A549 (cell line): ENCODE results near the gene AFF3.

Source experiments
- EHF ChIP-seq: fragments of 250-450 bp; sonication (Bioruptor Pico); IDR thresholded peaks from 2 replicates; pipeline ENCODE4 v1.5.0; 2020; ENCODE audit warnings: mild to moderate bottlenecking
- HEYL ChIP-seq: fragments of 250-450 bp; sonication (Bioruptor Pico); IDR thresholded peaks from 2 replicates; pipeline ENCODE4 v1.8.0; 2021; ENCODE audit warnings: mild to moderate bottlenecking, moderate library complexity
- NR3C1 ChIP-seq: fragments of >200 bp; sonication (Bioruptor Twin); formaldehyde crosslinking; IDR thresholded peaks from 3 replicates; pipeline ENCODE4 v1.6.1; 2017
- PHF8 ChIP-seq: fragments of 200-600 bp; sonication (generic); IDR thresholded peaks from 2 replicates; pipeline ENCODE4 v1.6.1; 2016; ENCODE audit warnings: low read depth, mild to moderate bottlenecking, antibody characterized with exemption, moderate library complexity, borderline replicate concordance
- POLR2A ChIP-seq: IDR thresholded peaks from 2 replicates; pipeline ENCODE4 v1.6.1; 2012; ENCODE audit warnings: mild to moderate bottlenecking, low read length
- RCOR1 ChIP-seq: fragments of 150-350 bp; IDR thresholded peaks from 2 replicates; pipeline ENCODE4 v1.6.1; 2014; ENCODE audit warnings: antibody characterized with exemption, low read length, low read depth
- SREBF2 ChIP-seq: fragments of 450-650 bp; IDR thresholded peaks from 2 replicates; pipeline ENCODE4 v1.6.1; 2014; ENCODE audit warnings: mild to moderate bottlenecking, moderate library complexity
- TP53 ChIP-seq: fragments of 250-450 bp; sonication (Bioruptor Pico); IDR thresholded peaks from 2 replicates; pipeline ENCODE4 v1.5.0; 2021; ENCODE audit warnings: mild to moderate bottlenecking, moderate library complexity
- ZFP36 ChIP-seq: fragments of 450-650 bp; IDR thresholded peaks from 2 replicates; pipeline ENCODE4 v1.6.1; 2014; ENCODE audit warnings: borderline replicate concordance; ENCODE audit not compliant: partially characterized antibody
- ZNF302 ChIP-seq: fragments of 250-450 bp; sonication (Bioruptor Pico); IDR thresholded peaks from 2 replicates; pipeline ENCODE4 v1.9.0; 2021; ENCODE audit warnings: inconsistent platforms, mild to moderate bottlenecking, moderate library complexity
- TF ChIP-seq, protein P1 (sequence below): IDR thresholded peaks from 2 replicates; pipeline ENCODE4 v1.6.1; 2012
- TF ChIP-seq, protein P2 (sequence below): fragments of >200 bp; sonication (Bioruptor Twin); formaldehyde crosslinking; IDR thresholded peaks from 3 replicates; pipeline ENCODE4 v1.5.1; 2016
- TF ChIP-seq, protein P3 (sequence below): fragments of 150-350 bp; IDR thresholded peaks from 2 replicates; pipeline ENCODE4 v1.6.1; 2014; ENCODE audit warnings: low read depth, mild to moderate bottlenecking, low read length
- TF ChIP-seq, protein P4 (sequence below): fragments of 450-650 bp; IDR thresholded peaks from 2 replicates; pipeline ENCODE4 v1.6.1; 2014; ENCODE audit warnings: antibody characterized with exemption

DNA sequence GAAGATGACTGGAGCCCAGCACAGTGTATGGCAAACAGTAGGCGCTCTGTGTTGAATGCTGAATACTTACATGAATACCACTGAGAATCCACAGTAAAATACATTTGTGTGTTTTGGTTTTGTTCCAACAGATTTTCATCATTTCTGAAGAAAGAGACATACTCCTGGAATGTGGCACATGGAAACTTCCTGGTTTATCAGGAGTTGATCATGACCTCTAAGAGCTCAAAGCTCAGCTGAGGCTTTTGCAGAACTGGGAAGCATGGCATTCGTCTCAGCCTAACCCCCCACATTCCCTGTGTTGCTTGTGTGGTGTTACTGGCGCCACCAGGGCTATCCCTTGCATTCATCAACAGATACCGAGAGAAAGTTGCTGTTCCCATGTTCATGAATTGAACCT is 335.6 kb downstream of the AFF3 start:
- TF ChIP-seq POLR2A, result no peak
- no peak for TF ChIP-seq ZNF302 (CRISPR knock-in tag)
- TF ChIP-seq, protein P1, sequence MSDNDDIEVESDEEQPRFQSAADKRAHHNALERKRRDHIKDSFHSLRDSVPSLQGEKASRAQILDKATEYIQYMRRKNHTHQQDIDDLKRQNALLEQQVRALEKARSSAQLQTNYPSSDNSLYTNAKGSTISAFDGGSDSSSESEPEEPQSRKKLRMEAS, result no peak
- TF ChIP-seq, protein P2, sequence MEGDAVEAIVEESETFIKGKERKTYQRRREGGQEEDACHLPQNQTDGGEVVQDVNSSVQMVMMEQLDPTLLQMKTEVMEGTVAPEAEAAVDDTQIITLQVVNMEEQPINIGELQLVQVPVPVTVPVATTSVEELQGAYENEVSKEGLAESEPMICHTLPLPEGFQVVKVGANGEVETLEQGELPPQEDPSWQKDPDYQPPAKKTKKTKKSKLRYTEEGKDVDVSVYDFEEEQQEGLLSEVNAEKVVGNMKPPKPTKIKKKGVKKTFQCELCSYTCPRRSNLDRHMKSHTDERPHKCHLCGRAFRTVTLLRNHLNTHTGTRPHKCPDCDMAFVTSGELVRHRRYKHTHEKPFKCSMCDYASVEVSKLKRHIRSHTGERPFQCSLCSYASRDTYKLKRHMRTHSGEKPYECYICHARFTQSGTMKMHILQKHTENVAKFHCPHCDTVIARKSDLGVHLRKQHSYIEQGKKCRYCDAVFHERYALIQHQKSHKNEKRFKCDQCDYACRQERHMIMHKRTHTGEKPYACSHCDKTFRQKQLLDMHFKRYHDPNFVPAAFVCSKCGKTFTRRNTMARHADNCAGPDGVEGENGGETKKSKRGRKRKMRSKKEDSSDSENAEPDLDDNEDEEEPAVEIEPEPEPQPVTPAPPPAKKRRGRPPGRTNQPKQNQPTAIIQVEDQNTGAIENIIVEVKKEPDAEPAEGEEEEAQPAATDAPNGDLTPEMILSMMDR, result no peak
- no peak for TF ChIP-seq NR3C1
- TF ChIP-seq, protein P3, sequence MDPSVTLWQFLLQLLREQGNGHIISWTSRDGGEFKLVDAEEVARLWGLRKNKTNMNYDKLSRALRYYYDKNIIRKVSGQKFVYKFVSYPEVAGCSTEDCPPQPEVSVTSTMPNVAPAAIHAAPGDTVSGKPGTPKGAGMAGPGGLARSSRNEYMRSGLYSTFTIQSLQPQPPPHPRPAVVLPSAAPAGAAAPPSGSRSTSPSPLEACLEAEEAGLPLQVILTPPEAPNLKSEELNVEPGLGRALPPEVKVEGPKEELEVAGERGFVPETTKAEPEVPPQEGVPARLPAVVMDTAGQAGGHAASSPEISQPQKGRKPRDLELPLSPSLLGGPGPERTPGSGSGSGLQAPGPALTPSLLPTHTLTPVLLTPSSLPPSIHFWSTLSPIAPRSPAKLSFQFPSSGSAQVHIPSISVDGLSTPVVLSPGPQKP, result no peak
- no peak for TF ChIP-seq ZFP36
- no peak for TF ChIP-seq PHF8
- TF ChIP-seq HEYL (CRISPR knock-in tag), result no peak
- TF ChIP-seq, protein P4, sequence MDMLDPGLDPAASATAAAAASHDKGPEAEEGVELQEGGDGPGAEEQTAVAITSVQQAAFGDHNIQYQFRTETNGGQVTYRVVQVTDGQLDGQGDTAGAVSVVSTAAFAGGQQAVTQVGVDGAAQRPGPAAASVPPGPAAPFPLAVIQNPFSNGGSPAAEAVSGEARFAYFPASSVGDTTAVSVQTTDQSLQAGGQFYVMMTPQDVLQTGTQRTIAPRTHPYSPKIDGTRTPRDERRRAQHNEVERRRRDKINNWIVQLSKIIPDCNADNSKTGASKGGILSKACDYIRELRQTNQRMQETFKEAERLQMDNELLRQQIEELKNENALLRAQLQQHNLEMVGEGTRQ, result no peak
- TF ChIP-seq RCOR1, result no peak
- TF ChIP-seq SREBF2, result no peak
- no peak for TF ChIP-seq EHF (CRISPR knock-in tag)
- no peak for TF ChIP-seq TP53 (CRISPR knock-in tag)
